Panc1 (cell line): ENCODE results near the gene SH3BP4. TPM values are rescaled to one million over a fixed set of nuclear protein-coding genes. Genes with fewer than 3 reads are reported as not detected.
A peak's percentile ranks its signal among the peaks of the same experiment; 100 is the strongest.

Experiments used
- ATAC-seq: fragments of 200-7000 bp; cut with Tn5 transposase; 2 replicates; pipeline ENCODE4 v1.9.1; 2020; ENCODE audit warnings: mild to moderate bottlenecking, moderate library complexity
- BruUV-seq: library from RNA; stranded (reverse); fragments of 400-500 nt; replicated peaks from 2 replicates; lab custom pipeline; 2021; lab: Mats Ljungman, UMichigan
- CTCF ChIA-PET: fragments of 300-600 bp; sonication (Branson Sonifier 250); formaldehyde crosslinking; loops from one replicate; lab custom pipeline; 2022; ENCODE audit warnings: antibody characterized with exemption; lab: Charles Lee
- POLR2A ChIA-PET: fragments of 300-600 bp; sonication (Branson Sonifier 250); formaldehyde crosslinking; loops from one replicate; lab custom pipeline; 2022; ENCODE audit warnings: antibody characterized with exemption; lab: Charles Lee
- DNase-seq: peaks from one replicate; pipeline ENCODE4 v3.0.0-alpha.2; 2010; ENCODE audit warnings: low read depth, low spot score
- H3K27ac ChIP-seq: 2 replicates; pipeline ENCODE4 v1.5.1; 2011; ENCODE audit warnings: mild to moderate bottlenecking, low read length, inconsistent platforms
- H3K27me3 ChIP-seq: fragments of 200-500 bp; sonication (Bioruptor generic); 2 replicates; pipeline ENCODE4 v1.6.0; 2014; ENCODE audit warnings: low read length, inconsistent platforms; ENCODE audit not compliant: control insufficient read depth, insufficient read depth
- H3K36me3 ChIP-seq: fragments of 200-500 bp; sonication (Bioruptor generic); 2 replicates; pipeline ENCODE4 v1.5.1; 2014; ENCODE audit warnings: inconsistent platforms, mild to moderate bottlenecking, low read length, moderate library complexity; ENCODE audit not compliant: control insufficient read depth, insufficient read depth
- H3K4me1 ChIP-seq: 2 replicates; pipeline ENCODE4 v1.5.1; 2011; ENCODE audit warnings: inconsistent platforms, mild to moderate bottlenecking, low read length, moderate library complexity; ENCODE audit not compliant: control insufficient read depth, insufficient read depth
- H3K4me3 ChIP-seq, 2 experiments: 2 replicates each; pipeline ENCODE4 v1.5.1; 2011 to 2012; ENCODE audit warnings: low read depth in 2 of 2, low read length in 2 of 2, mild to moderate bottlenecking in 2 of 2, inconsistent platforms in 1 of 2, moderate library complexity in 1 of 2
- H3K9me3 ChIP-seq: fragments of 200-500 bp; sonication (Bioruptor generic); 2 replicates; pipeline ENCODE4 v1.5.1; 2014; ENCODE audit warnings: low read depth, mild to moderate bottlenecking, inconsistent platforms, low read length, moderate library complexity; ENCODE audit not compliant: control insufficient read depth, insufficient read depth
- POLR2AphosphoS5 ChIP-seq: IDR thresholded peaks from 2 replicates; pipeline ENCODE4 v1.6.1; 2012; ENCODE audit warnings: mild to moderate bottlenecking, low read depth, low read length, moderate library complexity
- SIN3A ChIP-seq: IDR thresholded peaks from 2 replicates; pipeline ENCODE4 v1.6.1; 2012; ENCODE audit warnings: low read depth, mild to moderate bottlenecking, low read length, moderate library complexity, borderline replicate concordance; ENCODE audit not compliant: insufficient read depth
- TCF7L2 ChIP-seq: IDR thresholded peaks from 2 replicates; pipeline ENCODE4 v1.6.1; 2011; ENCODE audit warnings: mild to moderate bottlenecking, low read depth, low read length, inconsistent platforms
- in situ Hi-C: cut with HindIII; loops from 2 replicates; pipeline ENCODE4 v1.10.0; 2016; ENCODE audit warnings: low sequenced_read_pairs, low pct_unique_long_range_greater_than_20kb
- intact Hi-C: fragments of 100-400 bp; cut with micrococcal nuclease; formaldehyde crosslinking; loops from one replicate; pipeline ENCODE4 v1.10.0; 2022; ENCODE audit not compliant: unreplicated experiment
- total RNA-seq: library from RNA; stranded (reverse); gene quantifications from one replicate; pipeline ENCODE4 v1.2.1, GENCODE V29; 2021; ENCODE audit not compliant: unreplicated experiment
- TF ChIP-seq, protein P1 (sequence below): fragments of 450-650 bp; IDR thresholded peaks from 2 replicates; pipeline ENCODE4 v1.5.1; 2017; ENCODE audit warnings: mild to moderate bottlenecking
- TF ChIP-seq, protein P2 (sequence below), 2 experiments: IDR thresholded peaks; 2 replicates each; pipeline ENCODE4 v1.6.1; 2011 to 2012; ENCODE audit warnings: low read depth in 2 of 2, control low read depth in 1 of 2, low read length in 1 of 2, mild to moderate bottlenecking in 1 of 2, moderate library complexity in 1 of 2; ENCODE audit not compliant: insufficient read depth in 1 of 2

The SH3BP4 gene
- total RNA-seq, 1 experiment from 2014 or later: 133 TPM

DNA sequence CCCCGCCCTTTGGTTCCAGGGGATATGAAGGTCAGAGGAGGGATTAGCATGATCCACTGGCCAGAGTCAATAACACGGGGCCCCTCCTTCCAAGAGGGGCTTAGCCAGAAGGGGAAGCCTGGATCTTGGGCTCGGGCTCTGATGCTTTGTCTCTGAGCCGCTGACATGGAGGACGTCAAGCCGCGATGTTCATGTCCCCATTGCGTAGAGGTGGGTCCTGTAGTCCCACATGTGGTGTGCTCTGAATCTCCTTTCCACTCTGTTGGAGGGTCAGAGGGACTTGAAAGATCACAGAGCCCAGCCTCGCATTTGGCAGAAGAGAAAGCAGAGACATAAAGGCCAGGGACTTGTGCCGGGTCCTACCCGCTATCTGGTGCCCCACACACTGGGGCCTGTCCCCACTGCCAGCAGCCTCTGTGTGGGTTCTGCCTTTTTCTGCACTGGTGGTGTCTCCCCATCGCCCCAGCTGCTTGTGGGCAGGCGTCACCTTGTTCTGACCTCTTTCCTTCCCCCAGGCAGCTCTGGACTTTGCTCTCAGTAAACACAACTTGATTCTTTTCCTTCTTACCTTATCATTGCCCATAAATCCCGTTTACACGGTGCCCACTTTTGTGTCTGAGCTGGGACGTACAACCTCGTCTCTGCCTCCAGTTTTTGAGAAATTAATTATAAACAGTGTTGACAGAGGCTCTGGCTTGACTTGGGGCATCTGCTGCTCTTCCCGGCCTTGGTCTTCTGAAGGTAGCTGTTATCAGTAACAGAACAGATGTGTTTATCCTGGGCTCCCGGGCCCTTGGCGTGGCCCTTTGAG is 48.8 kb downstream of the SH3BP4 start:
- POLR2A ChIA-PET: no interaction called here
- DNase-seq (no peak), ATAC-seq (no peak)
- Histone ChIP-seq H3K4me3 (no peak overlapping the region), H3K9me3 (no peaks in the 10 kb centered on the region), H3K36me3 (no peaks in the 10 kb centered on the region; the same call in none of the 2 replicates), H3K27ac (peak overlapping the region; percentile 71), H3K4me1 (peaks cover 75% of the 10 kb centered on the region), H3K27me3 (no peaks in the 10 kb centered on the region)
- TF ChIP-seq SIN3A (no peak), TCF7L2 (no peak), POLR2AphosphoS5 (no peak)
- TF ChIP-seq, protein P1, sequence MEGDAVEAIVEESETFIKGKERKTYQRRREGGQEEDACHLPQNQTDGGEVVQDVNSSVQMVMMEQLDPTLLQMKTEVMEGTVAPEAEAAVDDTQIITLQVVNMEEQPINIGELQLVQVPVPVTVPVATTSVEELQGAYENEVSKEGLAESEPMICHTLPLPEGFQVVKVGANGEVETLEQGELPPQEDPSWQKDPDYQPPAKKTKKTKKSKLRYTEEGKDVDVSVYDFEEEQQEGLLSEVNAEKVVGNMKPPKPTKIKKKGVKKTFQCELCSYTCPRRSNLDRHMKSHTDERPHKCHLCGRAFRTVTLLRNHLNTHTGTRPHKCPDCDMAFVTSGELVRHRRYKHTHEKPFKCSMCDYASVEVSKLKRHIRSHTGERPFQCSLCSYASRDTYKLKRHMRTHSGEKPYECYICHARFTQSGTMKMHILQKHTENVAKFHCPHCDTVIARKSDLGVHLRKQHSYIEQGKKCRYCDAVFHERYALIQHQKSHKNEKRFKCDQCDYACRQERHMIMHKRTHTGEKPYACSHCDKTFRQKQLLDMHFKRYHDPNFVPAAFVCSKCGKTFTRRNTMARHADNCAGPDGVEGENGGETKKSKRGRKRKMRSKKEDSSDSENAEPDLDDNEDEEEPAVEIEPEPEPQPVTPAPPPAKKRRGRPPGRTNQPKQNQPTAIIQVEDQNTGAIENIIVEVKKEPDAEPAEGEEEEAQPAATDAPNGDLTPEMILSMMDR: no peak
- TF ChIP-seq, protein P2, sequence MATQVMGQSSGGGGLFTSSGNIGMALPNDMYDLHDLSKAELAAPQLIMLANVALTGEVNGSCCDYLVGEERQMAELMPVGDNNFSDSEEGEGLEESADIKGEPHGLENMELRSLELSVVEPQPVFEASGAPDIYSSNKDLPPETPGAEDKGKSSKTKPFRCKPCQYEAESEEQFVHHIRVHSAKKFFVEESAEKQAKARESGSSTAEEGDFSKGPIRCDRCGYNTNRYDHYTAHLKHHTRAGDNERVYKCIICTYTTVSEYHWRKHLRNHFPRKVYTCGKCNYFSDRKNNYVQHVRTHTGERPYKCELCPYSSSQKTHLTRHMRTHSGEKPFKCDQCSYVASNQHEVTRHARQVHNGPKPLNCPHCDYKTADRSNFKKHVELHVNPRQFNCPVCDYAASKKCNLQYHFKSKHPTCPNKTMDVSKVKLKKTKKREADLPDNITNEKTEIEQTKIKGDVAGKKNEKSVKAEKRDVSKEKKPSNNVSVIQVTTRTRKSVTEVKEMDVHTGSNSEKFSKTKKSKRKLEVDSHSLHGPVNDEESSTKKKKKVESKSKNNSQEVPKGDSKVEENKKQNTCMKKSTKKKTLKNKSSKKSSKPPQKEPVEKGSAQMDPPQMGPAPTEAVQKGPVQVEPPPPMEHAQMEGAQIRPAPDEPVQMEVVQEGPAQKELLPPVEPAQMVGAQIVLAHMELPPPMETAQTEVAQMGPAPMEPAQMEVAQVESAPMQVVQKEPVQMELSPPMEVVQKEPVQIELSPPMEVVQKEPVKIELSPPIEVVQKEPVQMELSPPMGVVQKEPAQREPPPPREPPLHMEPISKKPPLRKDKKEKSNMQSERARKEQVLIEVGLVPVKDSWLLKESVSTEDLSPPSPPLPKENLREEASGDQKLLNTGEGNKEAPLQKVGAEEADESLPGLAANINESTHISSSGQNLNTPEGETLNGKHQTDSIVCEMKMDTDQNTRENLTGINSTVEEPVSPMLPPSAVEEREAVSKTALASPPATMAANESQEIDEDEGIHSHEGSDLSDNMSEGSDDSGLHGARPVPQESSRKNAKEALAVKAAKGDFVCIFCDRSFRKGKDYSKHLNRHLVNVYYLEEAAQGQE (IDR thresholded peaks at IDR 0.05; ENCODE audit: insufficient read depth in 1 of 2, low read depth in 2 of 2, low read length in 1 of 2): no peak
- BruUV-seq: no TSS peak
- in situ Hi-C loops: no loop called here
- CTCF ChIA-PET: no interaction called here
- intact Hi-C loops: no loop called here

DNA sequence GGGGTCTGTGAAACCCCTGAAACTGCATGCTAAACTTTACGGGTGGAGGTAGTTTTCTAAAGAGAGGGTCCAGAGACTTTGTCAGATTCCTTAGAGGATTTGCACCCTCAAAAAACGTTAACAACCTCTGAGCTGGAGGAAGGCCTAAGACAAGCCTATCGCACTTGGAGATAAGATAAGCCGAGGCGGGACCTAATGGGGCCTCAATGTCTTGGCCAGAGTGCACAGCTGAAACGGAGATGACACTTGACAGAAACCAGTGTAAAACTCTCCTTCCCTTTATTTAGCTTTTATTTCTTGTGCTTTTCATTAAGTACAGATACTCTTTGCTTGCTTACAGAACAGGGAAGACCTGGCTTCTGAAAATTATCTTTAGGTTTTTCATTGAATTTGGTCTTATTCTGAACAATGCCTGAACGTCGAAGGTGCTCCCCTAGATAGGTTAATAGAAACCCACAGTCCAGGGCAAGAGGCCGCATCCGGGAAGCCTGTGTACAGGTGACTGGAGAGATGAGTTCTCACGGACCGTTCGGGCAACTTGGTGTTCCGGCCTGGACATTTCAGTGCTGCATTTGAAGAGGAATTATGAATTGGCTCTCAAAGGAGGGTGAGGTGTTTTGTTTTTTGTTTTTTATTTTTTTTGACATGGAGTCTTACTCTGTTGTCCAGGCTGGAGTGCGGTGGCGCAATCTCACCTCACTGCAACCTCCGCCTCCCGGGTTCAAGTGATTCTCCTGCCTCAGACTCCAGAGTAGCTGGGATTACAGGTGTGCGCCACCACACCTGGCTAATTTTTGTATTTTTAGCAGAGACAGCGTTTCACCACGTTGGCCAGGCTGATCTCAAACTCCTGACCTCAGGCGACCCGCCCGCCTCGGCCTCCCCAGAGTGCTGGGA is 49.7 kb downstream of the SH3BP4 start:
- H3K4me1 ChIP-seq: peaks cover 74% of the 10 kb centered on the region
- ChIA-PET POLR2A (no interaction called here), CTCF (no interaction called here)
- no peaks in the 10 kb centered on the region for H3K27me3 ChIP-seq
- TF ChIP-seq TCF7L2: no peak
- TF ChIP-seq POLR2AphosphoS5: no peak
- TF ChIP-seq, protein P1: no peak
- TF ChIP-seq SIN3A: no peak
- TF ChIP-seq, protein P2 (IDR thresholded peaks at IDR 0.05; ENCODE audit: insufficient read depth in 1 of 2, low read depth in 2 of 2, low read length in 1 of 2): no peak
- no peak overlapping the region for H3K4me3 ChIP-seq
- H3K27ac ChIP-seq: peak overlapping the region; percentile 71
- DNase-seq (no peak), ATAC-seq (no peak)
- in situ Hi-C loops (no loop called here), intact Hi-C loops (no loop called here)
- H3K9me3 ChIP-seq: no peaks in the 10 kb centered on the region
- H3K36me3 ChIP-seq: no peaks in the 10 kb centered on the region; the same call in none of the 2 replicates
- no TSS peak for BruUV-seq
